MCF 10A (cell line): ENCODE measurements around the gene SASH1. TPM values are rescaled to one million over a fixed set of nuclear protein-coding genes. Genes with fewer than 3 reads are reported as not detected.
A peak's percentile ranks its signal among the peaks of the same experiment; 100 is the strongest.

ENCODE experiments used
- BruUV-seq: library from RNA; stranded (reverse); fragments of 400-500 nt; replicated peaks from 2 replicates; lab custom pipeline; 2021; lab: Mats Ljungman, UMichigan
- CTCF ChIA-PET: fragments of 300-600 bp; sonication (Branson Sonifier 250); formaldehyde crosslinking; extraction: SDS; loops from one replicate; lab custom pipeline; 2021; ENCODE audit warnings: antibody characterized with exemption, inconsistent platforms; lab: Yijun Ruan, JAX
- POLR2A ChIA-PET: fragments of 300-600, 350-650 bp; sonication (Branson Sonifier 250); formaldehyde crosslinking; extraction: SDS; loops from one replicate; lab custom pipeline; 2020; ENCODE audit warnings: antibody characterized with exemption, inconsistent platforms; lab: Yijun Ruan, JAX
- DNase-seq: peaks from one replicate; pipeline ENCODE4 v3.0.0-alpha.2; 2018; ENCODE audit not compliant: unreplicated experiment
- H3K27ac Mint-ChIP-seq: one replicate; pipeline ENCODE4 v1.8.0; 2022; ENCODE audit warnings: mild to moderate bottlenecking, low read depth, mixed read lengths; ENCODE audit not compliant: unreplicated experiment
- H3K27me3 Mint-ChIP-seq: one replicate; pipeline ENCODE4 v1.8.0; 2022; ENCODE audit warnings: mixed read lengths; ENCODE audit not compliant: insufficient read depth, unreplicated experiment
- H3K36me3 Mint-ChIP-seq: one replicate; pipeline ENCODE4 v1.8.0; 2022; ENCODE audit warnings: mild to moderate bottlenecking, moderate library complexity, mixed read lengths; ENCODE audit not compliant: insufficient read depth, unreplicated experiment
- H3K4me1 Mint-ChIP-seq: one replicate; pipeline ENCODE4 v1.8.0; 2022; ENCODE audit warnings: mixed read lengths; ENCODE audit not compliant: insufficient read depth, unreplicated experiment
- H3K4me3 Mint-ChIP-seq: one replicate; pipeline ENCODE4 v1.8.0; 2022; ENCODE audit warnings: mild to moderate bottlenecking, moderate library complexity, mixed read lengths; ENCODE audit not compliant: unreplicated experiment
- H3K9me3 Mint-ChIP-seq: one replicate; pipeline ENCODE4 v1.8.0; 2022; ENCODE audit warnings: mixed read lengths; ENCODE audit not compliant: unreplicated experiment
- intact Hi-C: fragments of 100-400 bp; cut with micrococcal nuclease; formaldehyde crosslinking; loops from 2 replicates; pipeline ENCODE4 v1.14.1; 2022
- total RNA-seq: library from RNA; stranded (reverse); gene quantifications from 2 replicates; pipeline ENCODE4 v1.2.3, GENCODE V29; 2022
- TF ChIP-seq, protein P1 (sequence below): fragments of 200-600 bp; IDR thresholded peaks from one replicate; pipeline ENCODE4 v1.8.0; 2022; ENCODE audit warnings: antibody characterized with exemption, mild to moderate bottlenecking; ENCODE audit not compliant: unreplicated experiment

Gene SASH1
- total RNA-seq, 1 experiment from 2014 or later = 18.4 TPM

DNA sequence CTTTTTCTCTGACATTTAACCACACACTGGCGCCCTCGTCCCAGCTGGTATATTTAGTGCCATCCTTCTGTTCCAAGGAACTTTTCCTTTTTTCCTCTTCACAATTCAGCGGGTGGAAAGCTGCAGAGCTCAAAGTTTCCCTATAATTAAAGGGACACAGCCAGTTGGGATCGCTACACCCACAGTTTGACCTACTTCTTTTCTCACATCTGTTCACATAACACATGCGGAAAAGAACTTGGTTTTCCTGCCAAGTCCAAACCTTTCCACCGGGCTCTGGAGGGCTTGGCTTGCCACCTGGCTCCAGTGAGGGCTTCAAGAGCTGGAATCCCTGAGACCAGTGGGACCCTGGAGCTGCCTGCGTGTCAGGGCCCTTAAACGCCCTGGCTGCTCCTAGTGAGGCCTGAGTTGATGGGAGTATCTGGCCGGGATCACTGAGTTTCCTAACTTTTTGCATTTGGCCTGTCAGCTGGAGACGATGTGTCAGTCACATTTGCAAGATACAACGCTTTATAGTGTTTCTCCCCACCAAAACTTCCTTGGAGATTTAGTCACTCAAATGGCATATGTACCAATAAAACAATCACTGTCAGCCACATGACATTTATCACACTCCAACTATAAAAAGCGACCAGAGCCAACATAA, 176.0 kb downstream of the SASH1 start:
- Mint-ChIP-seq H3K4me1 (peaks cover 13% of the 10 kb centered on the region), H3K36me3 (peaks cover 48% of the 10 kb centered on the region), H3K4me3 (no peak overlapping the region), H3K9me3 (no peaks in the 10 kb centered on the region), H3K27ac (no peak overlapping the region), H3K27me3 (no peaks in the 10 kb centered on the region)
- no peak for DNase-seq
- BruUV-seq = no TSS peak
- TF ChIP-seq, protein P1, sequence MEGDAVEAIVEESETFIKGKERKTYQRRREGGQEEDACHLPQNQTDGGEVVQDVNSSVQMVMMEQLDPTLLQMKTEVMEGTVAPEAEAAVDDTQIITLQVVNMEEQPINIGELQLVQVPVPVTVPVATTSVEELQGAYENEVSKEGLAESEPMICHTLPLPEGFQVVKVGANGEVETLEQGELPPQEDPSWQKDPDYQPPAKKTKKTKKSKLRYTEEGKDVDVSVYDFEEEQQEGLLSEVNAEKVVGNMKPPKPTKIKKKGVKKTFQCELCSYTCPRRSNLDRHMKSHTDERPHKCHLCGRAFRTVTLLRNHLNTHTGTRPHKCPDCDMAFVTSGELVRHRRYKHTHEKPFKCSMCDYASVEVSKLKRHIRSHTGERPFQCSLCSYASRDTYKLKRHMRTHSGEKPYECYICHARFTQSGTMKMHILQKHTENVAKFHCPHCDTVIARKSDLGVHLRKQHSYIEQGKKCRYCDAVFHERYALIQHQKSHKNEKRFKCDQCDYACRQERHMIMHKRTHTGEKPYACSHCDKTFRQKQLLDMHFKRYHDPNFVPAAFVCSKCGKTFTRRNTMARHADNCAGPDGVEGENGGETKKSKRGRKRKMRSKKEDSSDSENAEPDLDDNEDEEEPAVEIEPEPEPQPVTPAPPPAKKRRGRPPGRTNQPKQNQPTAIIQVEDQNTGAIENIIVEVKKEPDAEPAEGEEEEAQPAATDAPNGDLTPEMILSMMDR = no peak
- intact Hi-C loops = no loop called here
- POLR2A ChIA-PET = no interaction called here
- CTCF ChIA-PET = interaction anchor here (0.6 to 2.0 kb wide), 3 partner anchors 9 to 903 kb away, joined by 3 to 8 read pairs (median 3); no protein-coding TSS in a partner anchor

DNA sequence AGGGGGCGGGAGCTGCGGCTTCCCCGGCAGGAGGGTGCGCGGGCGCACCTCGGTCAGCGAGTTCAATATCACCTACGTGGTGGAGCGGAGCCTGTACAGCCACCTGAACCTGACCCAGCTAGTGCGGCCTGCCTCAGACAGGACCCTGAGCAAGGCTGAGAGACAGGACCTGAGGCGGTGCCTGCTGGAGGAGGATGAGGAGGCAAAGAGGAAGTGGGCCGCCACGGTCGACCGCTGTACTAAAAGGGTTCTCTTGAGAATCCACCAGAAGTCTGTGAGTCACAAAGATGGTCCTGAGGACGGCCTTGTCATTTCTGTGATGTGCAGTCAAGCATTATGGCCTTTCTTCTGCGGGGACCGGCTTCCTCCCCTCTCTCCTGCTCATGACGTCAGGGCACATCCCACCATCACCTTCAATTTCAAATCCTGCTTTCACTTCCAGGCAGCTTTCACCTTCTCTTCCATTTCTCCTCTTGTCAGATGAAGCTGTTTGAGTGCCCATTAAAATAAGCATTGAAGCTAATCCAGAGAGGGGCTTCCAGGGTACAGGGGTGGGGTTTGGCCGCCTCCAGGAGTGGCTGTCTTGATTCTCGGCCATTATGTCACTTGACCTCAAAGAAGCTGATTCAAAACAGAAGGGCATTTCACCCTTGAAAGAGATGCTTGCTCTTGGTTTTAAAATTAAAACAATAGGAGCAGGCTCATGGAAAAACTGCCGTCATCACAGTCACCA, 177.6 kb downstream of the SASH1 start:
- ChIA-PET POLR2A (interaction anchor here (0.6 kb wide), 1 partner anchor 12 kb away, joined by 3 read pairs; no protein-coding TSS in a partner anchor), CTCF (no interaction called here)
- H3K27me3 Mint-ChIP-seq = no peaks in the 10 kb centered on the region
- no peaks in the 10 kb centered on the region for H3K9me3 Mint-ChIP-seq
- H3K36me3 Mint-ChIP-seq = peaks cover 48% of the 10 kb centered on the region
- H3K4me1 Mint-ChIP-seq = peaks cover 13% of the 10 kb centered on the region
- TF ChIP-seq, protein P1 = no peak
- BruUV-seq = no TSS peak
- no peak overlapping the region for H3K4me3 Mint-ChIP-seq
- no peak for DNase-seq
- intact Hi-C loops = no loop called here
- H3K27ac Mint-ChIP-seq = no peak overlapping the region

DNA sequence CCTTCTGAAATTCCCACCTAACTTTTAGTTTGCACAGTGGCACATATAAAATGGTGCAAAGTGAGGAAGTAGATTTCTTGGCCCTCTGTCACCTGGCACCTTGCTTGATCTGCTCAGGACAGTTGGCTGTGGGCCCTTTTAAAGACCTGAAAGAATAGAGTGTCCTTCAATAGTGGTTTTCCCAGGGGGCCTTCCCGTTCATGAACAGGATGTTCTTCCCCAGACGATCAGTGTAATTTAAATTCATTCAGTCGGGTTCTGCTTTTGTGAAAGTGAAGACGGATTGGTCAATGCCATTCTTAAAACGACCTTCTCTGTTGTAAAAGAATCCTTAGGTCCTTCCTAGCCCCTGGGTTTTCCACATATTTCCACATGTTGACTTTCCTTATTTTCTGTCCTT, 178.5 kb downstream of the SASH1 start:
- peaks cover 57% of the 10 kb centered on the region for H3K36me3 Mint-ChIP-seq
- H3K9me3 Mint-ChIP-seq = no peaks in the 10 kb centered on the region

DNA sequence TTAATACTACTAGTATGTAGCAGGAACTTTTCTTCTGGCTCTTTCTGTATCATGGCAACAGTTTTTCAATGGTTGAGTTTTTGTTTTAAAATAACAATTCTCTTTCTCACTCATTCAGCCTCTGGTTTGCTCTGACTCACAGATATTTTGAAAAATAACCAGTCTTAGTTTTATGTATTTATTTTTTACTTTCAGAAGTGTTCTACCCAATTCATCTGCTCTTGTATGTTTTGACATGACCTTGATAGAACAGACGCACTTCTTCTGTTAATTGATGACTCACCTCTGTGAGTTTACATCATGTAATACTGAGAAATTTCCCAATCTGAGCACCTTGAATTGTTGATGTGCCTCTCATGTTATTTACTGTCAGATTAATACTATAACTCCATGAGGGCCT, 178.9 kb downstream of the SASH1 start:
- no TSS peak for BruUV-seq
- ChIA-PET POLR2A (interaction anchor here (0.6 to 1.0 kb wide), 2 partner anchors 21 to 1356 kb away, joined by 3 read pairs; no protein-coding TSS in a partner anchor), CTCF (no interaction called here)
- intact Hi-C loops = no loop called here
- TF ChIP-seq, protein P1 = no peak
- Mint-ChIP-seq H3K4me1 (peaks cover 13% of the 10 kb centered on the region), H3K4me3 (no peak overlapping the region), H3K36me3 (peaks cover 61% of the 10 kb centered on the region), H3K9me3 (no peaks in the 10 kb centered on the region), H3K27me3 (no peaks in the 10 kb centered on the region), H3K27ac (peak overlapping the region; percentile 93)
- DNase-seq = peak; percentile 66

More for the DNA sequence above, 178.5 kb downstream of the SASH1 start:
- H3K27me3 Mint-ChIP-seq = no peaks in the 10 kb centered on the region
- peak overlapping the region; percentile 93 for H3K27ac Mint-ChIP-seq
- TSS peak; percentile 79 for BruUV-seq
- TF ChIP-seq, protein P1 = no peak
- CTCF ChIA-PET = no interaction called here
- POLR2A ChIA-PET = no interaction called here
- H3K4me1 Mint-ChIP-seq = peaks cover 13% of the 10 kb centered on the region
- DNase-seq = no peak
- no peak overlapping the region for H3K4me3 Mint-ChIP-seq
- intact Hi-C loops = no loop called here
